Cardiac fibroblast (primary cell): ENCODE results near the gene DAP.
"Not testable (repeated sequence)": the region's sequence is repeated elsewhere in the genome, so short reads cannot be mapped to it uniquely, and the experiment has no call there.

Experiments
- DNase-seq, 2 donors: peaks; one replicate each; pipeline versions ENCODE4 v3.0.0 to v3.0.0-alpha.2; 2010; ENCODE audit warnings: low read depth in 2 of 2
- H3K4me3 ChIP-seq, 2 donors: replicated peaks in 1 of 2; 1 replicate in 1 of 2; 2 replicates in 1 of 2; pipeline ENCODE4 v1.5.1; 2011; ENCODE audit warnings: low read depth in 2 of 2, low read length in 2 of 2, mild to moderate bottlenecking in 2 of 2, moderate library complexity in 1 of 2
- CTCF ChIP-seq: IDR thresholded peaks from one replicate; pipeline ENCODE4 v1.5.1; 2011; ENCODE audit warnings: low read depth, mild to moderate bottlenecking, low read length, inconsistent platforms

DAP gene

GRCh38 chr5:10792336-10792735 lies 31.3 kb upstream of the DAP start:
- no peak overlapping the region for H3K4me3 ChIP-seq
- DNase-seq, result no peak
- TF ChIP-seq CTCF, result no peak

- no peak for TF ChIP-seq CTCF
- H3K4me3 ChIP-seq, result no peak overlapping the region
These were observed 28.7 kb upstream of the DAP start for GRCh38 chr5:10789726-10790125.

GRCh38 chr5:10789021-10789420 lies 28.0 kb upstream of the DAP start:
- peak; percentile 73 to 92 for DNase-seq
- H3K4me3 ChIP-seq, result no peak overlapping the region
- TF ChIP-seq CTCF, result no peak

More at GRCh38 chr5:10789726-10790125, 28.7 kb upstream of the DAP start:
- DNase-seq, result peak in 1 of 2 donors; percentile 6

GRCh38 chr5:10788358-10788757 lies 27.3 kb upstream of the DAP start:
- H3K4me3 ChIP-seq, result no peak overlapping the region
- TF ChIP-seq CTCF, result no peak
- no peak for DNase-seq

GRCh38 chr5:10786835-10787234 lies 25.8 kb upstream of the DAP start:
- no peak for TF ChIP-seq CTCF
- no peak overlapping the region for H3K4me3 ChIP-seq
- no peak for DNase-seq

GRCh38 chr5:10780208-10780607 lies 19.2 kb upstream of the DAP start:
- not testable (repeated sequence) for DNase-seq, H3K4me3 ChIP-seq

GRCh38 chr5:10779592-10779991 lies 18.6 kb upstream of the DAP start:
- H3K4me3 ChIP-seq, result no peak overlapping the region
- DNase-seq, result no peak
- no peak for TF ChIP-seq CTCF
